Activated CD8-positive, alpha-beta memory T cell treated with anti-CD3 and anti-CD28 coated beads, Interleukin-2, amount 50 U/mL, for 4 hours (primary cell): ENCODE results near the gene SLC17A9.

ENCODE experiments used
- DNase-seq: peaks from one replicate; pipeline ENCODE4 v3.0.0-alpha.2; 2020

Gene SLC17A9

GRCh38 chr20:62952373-62952967 is at the start of gene SLC17A9:
Gene SLC17A9 (plus strand): TSS chr20:62952709. CDS start chr20:62952831, 122 bp downstream.
- DNase-seq: peak; percentile 57

- DNase-seq: no peak
Observed at GRCh38 chr20:62902926-62903615, 49.4 kb upstream of the SLC17A9 start.

- no peak for DNase-seq
Observed at GRCh38 chr20:62905536-62906117, 46.9 kb upstream of the SLC17A9 start.

- DNase-seq: no peak
Observed at GRCh38 chr20:62906209-62906608, 46.3 kb upstream of the SLC17A9 start.

GRCh38 chr20:62906647-62907375 is 45.7 kb upstream of the SLC17A9 start:
- no peak for DNase-seq

GRCh38 chr20:62907384-62908317 is 44.9 kb upstream of the SLC17A9 start:
- DNase-seq: peak; percentile 46

GRCh38 chr20:62908971-62909791 is 43.3 kb upstream of the SLC17A9 start:
- no peak for DNase-seq

GRCh38 chr20:62910217-62910766 is 42.2 kb upstream of the SLC17A9 start:
- DNase-seq: no peak

- DNase-seq: no peak
Observed at GRCh38 chr20:62910777-62911497, 41.6 kb upstream of the SLC17A9 start.

- no peak for DNase-seq
Observed at GRCh38 chr20:62911701-62912280, 40.7 kb upstream of the SLC17A9 start.

- no peak for DNase-seq
Observed at GRCh38 chr20:62913043-62913630, 39.4 kb upstream of the SLC17A9 start.

- no peak for DNase-seq
Observed at GRCh38 chr20:62914436-62914835, 38.1 kb upstream of the SLC17A9 start.

- DNase-seq: no peak
Observed at GRCh38 chr20:62914970-62915457, 37.5 kb upstream of the SLC17A9 start.

GRCh38 chr20:62916703-62917476 is 35.6 kb upstream of the SLC17A9 start:
- no peak for DNase-seq

- no peak for DNase-seq
Observed at GRCh38 chr20:62917720-62918119, 34.8 kb upstream of the SLC17A9 start.

GRCh38 chr20:62918147-62918546 is 34.4 kb upstream of the SLC17A9 start:
- DNase-seq: no peak

GRCh38 chr20:62918831-62919230 is 33.7 kb upstream of the SLC17A9 start:
- peak; percentile 31 for DNase-seq

- no peak for DNase-seq
Observed at GRCh38 chr20:62920039-62920645, 32.4 kb upstream of the SLC17A9 start.
